ENCODE data around the gene GPR63. TPM values are rescaled to one million over a fixed set of nuclear protein-coding genes. Genes with fewer than 3 reads are reported as not detected.

GPR63 gene
- total RNA-seq, 1 donor from 2014 or later: 0.98 TPM

GRCh38 chr6:96864216-96865054, 27.2 kb upstream of the GPR63 start:
- no peak overlapping the region for H3K4me3 ChIP-seq (ENCODE audit: low read depth, low read length)
- DNase-seq (ENCODE audit: low read depth): no peak
- TF ChIP-seq, protein P1, sequence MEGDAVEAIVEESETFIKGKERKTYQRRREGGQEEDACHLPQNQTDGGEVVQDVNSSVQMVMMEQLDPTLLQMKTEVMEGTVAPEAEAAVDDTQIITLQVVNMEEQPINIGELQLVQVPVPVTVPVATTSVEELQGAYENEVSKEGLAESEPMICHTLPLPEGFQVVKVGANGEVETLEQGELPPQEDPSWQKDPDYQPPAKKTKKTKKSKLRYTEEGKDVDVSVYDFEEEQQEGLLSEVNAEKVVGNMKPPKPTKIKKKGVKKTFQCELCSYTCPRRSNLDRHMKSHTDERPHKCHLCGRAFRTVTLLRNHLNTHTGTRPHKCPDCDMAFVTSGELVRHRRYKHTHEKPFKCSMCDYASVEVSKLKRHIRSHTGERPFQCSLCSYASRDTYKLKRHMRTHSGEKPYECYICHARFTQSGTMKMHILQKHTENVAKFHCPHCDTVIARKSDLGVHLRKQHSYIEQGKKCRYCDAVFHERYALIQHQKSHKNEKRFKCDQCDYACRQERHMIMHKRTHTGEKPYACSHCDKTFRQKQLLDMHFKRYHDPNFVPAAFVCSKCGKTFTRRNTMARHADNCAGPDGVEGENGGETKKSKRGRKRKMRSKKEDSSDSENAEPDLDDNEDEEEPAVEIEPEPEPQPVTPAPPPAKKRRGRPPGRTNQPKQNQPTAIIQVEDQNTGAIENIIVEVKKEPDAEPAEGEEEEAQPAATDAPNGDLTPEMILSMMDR (conservative IDR thresholded peaks at IDR 0.05; ENCODE audit: low read depth, low read length): no peak

GRCh38 chr6:96862560-96862959, 25.3 kb upstream of the GPR63 start:
- TF ChIP-seq, protein P1 (conservative IDR thresholded peaks at IDR 0.05; ENCODE audit: low read depth, low read length): no peak
- no peak overlapping the region for H3K4me3 ChIP-seq (ENCODE audit: low read depth, low read length)
- no peak for DNase-seq (ENCODE audit: low read depth)

- TF ChIP-seq, protein P1 (conservative IDR thresholded peaks at IDR 0.05; ENCODE audit: low read depth, low read length): no peak
- H3K4me3 ChIP-seq (ENCODE audit: low read depth, low read length): no peak overlapping the region
- no peak for DNase-seq (ENCODE audit: low read depth)
Observed at GRCh38 chr6:96861588-96861987, 24.3 kb upstream of the GPR63 start.

- DNase-seq (ENCODE audit: low read depth): no peak
- TF ChIP-seq, protein P1 (conservative IDR thresholded peaks at IDR 0.05; ENCODE audit: low read depth, low read length): no peak
- H3K4me3 ChIP-seq (ENCODE audit: low read depth, low read length): no peak overlapping the region
Observed at GRCh38 chr6:96856856-96857255, 19.6 kb upstream of the GPR63 start.

GRCh38 chr6:96853083-96853482, 15.8 kb upstream of the GPR63 start:
- no peak overlapping the region for H3K4me3 ChIP-seq (ENCODE audit: low read depth, low read length)
- TF ChIP-seq, protein P1 (conservative IDR thresholded peaks at IDR 0.05; ENCODE audit: low read depth, low read length): no peak
- DNase-seq (ENCODE audit: low read depth): no peak

DNA sequence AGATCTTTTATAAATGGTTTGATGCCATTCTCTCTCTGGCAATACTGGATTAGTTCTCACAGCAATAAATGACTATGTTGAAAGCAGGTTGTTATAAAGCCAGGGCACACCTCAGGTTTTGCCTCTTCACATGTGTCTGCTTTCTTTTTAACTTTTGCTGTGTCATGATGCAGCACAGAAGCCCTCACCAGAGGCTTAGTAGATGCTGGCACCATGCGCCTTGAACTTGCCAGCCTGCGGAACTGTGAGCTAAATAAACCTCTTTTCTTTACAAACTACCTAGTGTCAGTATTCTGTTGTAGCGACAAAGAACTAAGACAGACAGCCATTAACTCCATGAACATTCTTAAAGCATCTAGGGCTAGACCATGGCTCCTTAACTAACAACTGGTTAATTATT, 15.3 kb upstream of the GPR63 start:
- TF ChIP-seq, protein P1 (conservative IDR thresholded peaks at IDR 0.05; ENCODE audit: low read depth, low read length): no peak
- no peak for DNase-seq (ENCODE audit: low read depth)
- H3K4me3 ChIP-seq (ENCODE audit: low read depth, low read length): no peak overlapping the region

DNA sequence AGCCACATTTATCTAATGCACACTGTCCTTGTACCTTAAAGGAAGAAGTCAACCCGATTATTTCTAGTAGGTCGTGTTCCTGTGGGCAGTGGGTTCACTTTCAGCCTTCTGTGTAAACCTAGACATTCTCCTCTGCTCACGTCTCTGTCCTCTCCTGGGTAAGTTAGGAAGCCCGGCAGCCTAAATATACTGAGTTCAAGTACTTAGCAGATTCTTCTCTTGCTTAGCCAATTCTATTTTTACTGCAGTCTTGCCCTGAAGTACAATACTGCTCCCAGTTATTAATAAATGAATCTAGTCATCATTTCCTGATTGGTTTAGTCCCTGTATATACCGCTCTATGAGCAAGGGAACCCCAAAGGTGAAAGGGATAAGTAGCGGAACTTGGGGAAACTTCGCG, 14.6 kb upstream of the GPR63 start:
- no peak for DNase-seq (ENCODE audit: low read depth)
- H3K4me3 ChIP-seq (ENCODE audit: low read depth, low read length): no peak overlapping the region
- TF ChIP-seq, protein P1 (conservative IDR thresholded peaks at IDR 0.05; ENCODE audit: low read depth, low read length): no peak

All from epithelial cell of proximal tubule (primary cell).